ENCODE results near the gene RNASET2.

GRCh38 chr6:166955121-166955864 is 1.1 kb downstream of the RNASET2 start:
- TF ChIP-seq NR1H2 (CRISPR knock-in tag; IDR thresholded peaks at IDR 0.05; ENCODE audit: borderline replicate concordance, low read depth) (no peak), ZBTB20 (CRISPR knock-in tag; IDR thresholded peaks at IDR 0.05; ENCODE audit: borderline replicate concordance, low read depth) (peak; percentile 25; the same call in 1 of the 2 replicates), CTCF (CRISPR knock-in tag; IDR thresholded peaks at IDR 0.05) (no peak), SIN3A (IDR thresholded peaks at IDR 0.05; ENCODE audit: borderline replicate concordance, low read depth, low read length) (no peak), ZNF33B (CRISPR knock-in tag; IDR thresholded peaks at IDR 0.05) (no peak), YY1 (IDR thresholded peaks at IDR 0.05; ENCODE audit: insufficient read depth, insufficient replicate concordance, low read depth, low read length) (no peak), POLR2A (IDR thresholded peaks at IDR 0.05; ENCODE audit: insufficient read depth in 1 of 2, low read depth in 2 of 2, low read length in 2 of 2) (no peak)
- TF ChIP-seq, protein P1, sequence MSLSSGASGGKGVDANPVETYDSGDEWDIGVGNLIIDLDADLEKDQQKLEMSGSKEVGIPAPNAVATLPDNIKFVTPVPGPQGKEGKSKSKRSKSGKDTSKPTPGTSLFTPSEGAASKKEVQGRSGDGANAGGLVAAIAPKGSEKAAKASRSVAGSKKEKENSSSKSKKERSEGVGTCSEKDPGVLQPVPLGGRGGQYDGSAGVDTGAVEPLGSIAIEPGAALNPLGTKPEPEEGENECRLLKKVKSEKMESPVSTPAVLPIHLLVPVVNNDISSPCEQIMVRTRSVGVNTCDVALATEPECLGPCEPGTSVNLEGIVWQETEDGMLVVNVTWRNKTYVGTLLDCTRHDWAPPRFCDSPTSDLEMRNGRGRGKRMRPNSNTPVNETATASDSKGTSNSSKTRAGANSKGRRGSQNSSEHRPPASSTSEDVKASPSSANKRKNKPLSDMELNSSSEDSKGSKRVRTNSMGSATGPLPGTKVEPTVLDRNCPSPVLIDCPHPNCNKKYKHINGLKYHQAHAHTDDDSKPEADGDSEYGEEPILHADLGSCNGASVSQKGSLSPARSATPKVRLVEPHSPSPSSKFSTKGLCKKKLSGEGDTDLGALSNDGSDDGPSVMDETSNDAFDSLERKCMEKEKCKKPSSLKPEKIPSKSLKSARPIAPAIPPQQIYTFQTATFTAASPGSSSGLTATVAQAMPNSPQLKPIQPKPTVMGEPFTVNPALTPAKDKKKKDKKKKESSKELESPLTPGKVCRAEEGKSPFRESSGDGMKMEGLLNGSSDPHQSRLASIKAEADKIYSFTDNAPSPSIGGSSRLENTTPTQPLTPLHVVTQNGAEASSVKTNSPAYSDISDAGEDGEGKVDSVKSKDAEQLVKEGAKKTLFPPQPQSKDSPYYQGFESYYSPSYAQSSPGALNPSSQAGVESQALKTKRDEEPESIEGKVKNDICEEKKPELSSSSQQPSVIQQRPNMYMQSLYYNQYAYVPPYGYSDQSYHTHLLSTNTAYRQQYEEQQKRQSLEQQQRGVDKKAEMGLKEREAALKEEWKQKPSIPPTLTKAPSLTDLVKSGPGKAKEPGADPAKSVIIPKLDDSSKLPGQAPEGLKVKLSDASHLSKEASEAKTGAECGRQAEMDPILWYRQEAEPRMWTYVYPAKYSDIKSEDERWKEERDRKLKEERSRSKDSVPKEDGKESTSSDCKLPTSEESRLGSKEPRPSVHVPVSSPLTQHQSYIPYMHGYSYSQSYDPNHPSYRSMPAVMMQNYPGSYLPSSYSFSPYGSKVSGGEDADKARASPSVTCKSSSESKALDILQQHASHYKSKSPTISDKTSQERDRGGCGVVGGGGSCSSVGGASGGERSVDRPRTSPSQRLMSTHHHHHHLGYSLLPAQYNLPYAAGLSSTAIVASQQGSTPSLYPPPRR (CRISPR knock-in tag; IDR thresholded peaks at IDR 0.05; ENCODE audit: borderline replicate concordance), result no peak

Data from HepG2 (cell line).